HEK293 (cell line): Measurements from ENCODE around the gene PITPNM1.

Experiments
- CTCF ChIA-PET: fragments of 350-600 bp; formaldehyde crosslinking; extraction: SDS; loops from one replicate; lab custom pipeline; 2021; ENCODE audit warnings: antibody characterized with exemption; lab: Yijun Ruan, JAX
- POLR2A ChIA-PET: fragments of 300-600 bp; formaldehyde crosslinking; extraction: SDS; loops from one replicate; lab custom pipeline; 2020; ENCODE audit warnings: antibody characterized with exemption, inconsistent platforms; lab: Yijun Ruan, JAX
- H3K27ac ChIP-seq: fragments of 200-500 bp; sonication (Bioruptor generic); 2 replicates; pipeline ENCODE4 v1.5.1; 2014; ENCODE audit warnings: low read depth, low read length, control low read depth, inconsistent platforms; ENCODE audit errors: extremely low read depth
- H3K36me3 ChIP-seq, 2 experiments: fragments of 200-500 bp in 1 of 2; sonication (Bioruptor generic) in 1 of 2; 1 replicate in 1 of 2; 2 replicates in 1 of 2; pipeline ENCODE4 v1.5.1; 2014 to 2017; ENCODE audit warnings: inconsistent platforms in 2 of 2, low read length in 2 of 2; ENCODE audit not compliant: control insufficient read depth in 2 of 2, insufficient read depth in 1 of 2
- H3K4me1 ChIP-seq: fragments of 200-500 bp; sonication (Bioruptor generic); 2 replicates; pipeline ENCODE4 v1.5.1; 2014; ENCODE audit warnings: mild to moderate bottlenecking, low read length, inconsistent platforms; ENCODE audit not compliant: control insufficient read depth, insufficient read depth
- H3K4me3 ChIP-seq: 2 replicates; pipeline ENCODE4 v1.5.1; 2011; ENCODE audit warnings: low read depth, mild to moderate bottlenecking, control low read depth, low read length, moderate library complexity
- H3K9me3 ChIP-seq: fragments of 200-500 bp; sonication (Bioruptor generic); 2 replicates; pipeline ENCODE4 v1.5.1; 2014; ENCODE audit warnings: low read depth, low read length, inconsistent platforms; ENCODE audit not compliant: control insufficient read depth, insufficient read depth
- ELK4 ChIP-seq: IDR thresholded peaks from 2 replicates; pipeline ENCODE4 v1.6.1; 2011; ENCODE audit warnings: mild to moderate bottlenecking, low read depth, low read length, borderline replicate concordance
- GFI1B ChIP-seq: fragments of 450-650 bp; formaldehyde crosslinking; IDR thresholded peaks from 2 replicates; pipeline ENCODE4 v1.5.1; 2016; ENCODE audit warnings: missing biosample characterization, missing genetic modification characterization
- INSM2 ChIP-seq: fragments of 450-650 bp; formaldehyde crosslinking; IDR thresholded peaks from 2 replicates; pipeline ENCODE4 v1.5.1; 2016; ENCODE audit warnings: missing biosample characterization, missing genetic modification characterization
- SP2 ChIP-seq: fragments of 450-650 bp; formaldehyde crosslinking; IDR thresholded peaks from 2 replicates; pipeline ENCODE4 v1.5.1; 2016; ENCODE audit warnings: missing biosample characterization, missing genetic modification characterization
- ZBTB1 ChIP-seq: fragments of 450-650 bp; formaldehyde crosslinking; IDR thresholded peaks from 2 replicates; pipeline ENCODE4 v1.5.1; 2016; ENCODE audit warnings: missing biosample characterization, missing genetic modification characterization
- ZEB2 ChIP-seq: fragments of 450-650 bp; formaldehyde crosslinking; IDR thresholded peaks from 2 replicates; pipeline ENCODE4 v1.5.1; 2016; ENCODE audit warnings: missing biosample characterization, missing genetic modification characterization
- ZFP37 ChIP-seq: fragments of 450-650 bp; formaldehyde crosslinking; IDR thresholded peaks from 2 replicates; pipeline ENCODE4 v1.5.1; 2016; ENCODE audit warnings: missing biosample characterization, missing genetic modification characterization
- ZNF10 ChIP-seq: fragments of 450-650 bp; formaldehyde crosslinking; IDR thresholded peaks from 2 replicates; pipeline ENCODE4 v1.5.1; 2017; ENCODE audit warnings: missing biosample characterization, missing genetic modification characterization
- ZNF112 ChIP-seq: fragments of 450-650 bp; formaldehyde crosslinking; IDR thresholded peaks from 2 replicates; pipeline ENCODE4 v1.5.0; 2017; ENCODE audit warnings: missing biosample characterization, missing genetic modification characterization
- ZNF133 ChIP-seq: fragments of 450-650 bp; formaldehyde crosslinking; IDR thresholded peaks from 2 replicates; pipeline ENCODE4 v1.5.1; 2016; ENCODE audit warnings: missing biosample characterization, missing genetic modification characterization
- ZNF211 ChIP-seq: fragments of 450-650 bp; formaldehyde crosslinking; IDR thresholded peaks from 2 replicates; pipeline ENCODE4 v1.5.1; 2016; ENCODE audit warnings: low read depth, missing biosample characterization, missing genetic modification characterization
- ZNF23 ChIP-seq: fragments of 450-650 bp; formaldehyde crosslinking; IDR thresholded peaks from 2 replicates; pipeline ENCODE4 v1.5.1; 2016; ENCODE audit warnings: missing biosample characterization, missing genetic modification characterization, borderline replicate concordance
- ZNF366 ChIP-seq: fragments of 450-650 bp; formaldehyde crosslinking; conservative IDR thresholded peaks from 2 replicates; pipeline ENCODE4 v1.5.1; 2016; ENCODE audit warnings: missing biosample characterization, missing genetic modification characterization
- ZNF37A ChIP-seq: fragments of 450-650 bp; IDR thresholded peaks from 2 replicates; pipeline ENCODE4 v1.5.1; 2018; ENCODE audit warnings: missing biosample characterization, missing genetic modification characterization
- ZNF404 ChIP-seq: fragments of 450-650 bp; formaldehyde crosslinking; IDR thresholded peaks from 2 replicates; pipeline ENCODE4 v1.5.1; 2017; ENCODE audit warnings: missing biosample characterization, missing genetic modification characterization
- ZNF555 ChIP-seq: fragments of 450-650 bp; formaldehyde crosslinking; conservative IDR thresholded peaks from 2 replicates; pipeline ENCODE4 v1.5.1; 2017; ENCODE audit warnings: missing biosample characterization, mild to moderate bottlenecking, missing genetic modification characterization, inconsistent platforms
- ZNF623 ChIP-seq: fragments of 450-650 bp; formaldehyde crosslinking; IDR thresholded peaks from 2 replicates; pipeline ENCODE4 v1.5.1; 2016; ENCODE audit warnings: missing biosample characterization, missing genetic modification characterization
- ZNF624 ChIP-seq: fragments of 450-650 bp; formaldehyde crosslinking; IDR thresholded peaks from 2 replicates; pipeline ENCODE4 v1.5.1; 2017; ENCODE audit warnings: missing biosample characterization, missing genetic modification characterization
- ZNF670 ChIP-seq: fragments of 450-650 bp; formaldehyde crosslinking; IDR thresholded peaks from 2 replicates; pipeline ENCODE4 v1.5.1; 2016; ENCODE audit warnings: missing biosample characterization, missing genetic modification characterization, low read depth
- ZNF707 ChIP-seq: fragments of 450-650 bp; formaldehyde crosslinking; IDR thresholded peaks from 2 replicates; pipeline ENCODE4 v1.5.1; 2016; ENCODE audit warnings: missing biosample characterization, missing genetic modification characterization
- ZNF785 ChIP-seq: fragments of 450-650 bp; formaldehyde crosslinking; IDR thresholded peaks from 2 replicates; pipeline ENCODE4 v1.5.1; 2016; ENCODE audit warnings: missing biosample characterization, missing genetic modification characterization
- ZSCAN5A ChIP-seq: fragments of 450-650 bp; formaldehyde crosslinking; IDR thresholded peaks from 2 replicates; pipeline ENCODE4 v1.5.1; 2016; ENCODE audit warnings: missing biosample characterization, missing genetic modification characterization
- TF ChIP-seq, protein P1 (sequence below): fragments of 450-650 bp; formaldehyde crosslinking; IDR thresholded peaks from 2 replicates; pipeline ENCODE4 v1.5.1; 2017; ENCODE audit warnings: missing biosample characterization, missing genetic modification characterization
- TF ChIP-seq, protein P2 (sequence below): fragments of 450-650 bp; formaldehyde crosslinking; IDR thresholded peaks from 2 replicates; pipeline ENCODE4 v1.5.1; 2016; ENCODE audit warnings: missing biosample characterization, missing genetic modification characterization

Gene PITPNM1

DNA sequence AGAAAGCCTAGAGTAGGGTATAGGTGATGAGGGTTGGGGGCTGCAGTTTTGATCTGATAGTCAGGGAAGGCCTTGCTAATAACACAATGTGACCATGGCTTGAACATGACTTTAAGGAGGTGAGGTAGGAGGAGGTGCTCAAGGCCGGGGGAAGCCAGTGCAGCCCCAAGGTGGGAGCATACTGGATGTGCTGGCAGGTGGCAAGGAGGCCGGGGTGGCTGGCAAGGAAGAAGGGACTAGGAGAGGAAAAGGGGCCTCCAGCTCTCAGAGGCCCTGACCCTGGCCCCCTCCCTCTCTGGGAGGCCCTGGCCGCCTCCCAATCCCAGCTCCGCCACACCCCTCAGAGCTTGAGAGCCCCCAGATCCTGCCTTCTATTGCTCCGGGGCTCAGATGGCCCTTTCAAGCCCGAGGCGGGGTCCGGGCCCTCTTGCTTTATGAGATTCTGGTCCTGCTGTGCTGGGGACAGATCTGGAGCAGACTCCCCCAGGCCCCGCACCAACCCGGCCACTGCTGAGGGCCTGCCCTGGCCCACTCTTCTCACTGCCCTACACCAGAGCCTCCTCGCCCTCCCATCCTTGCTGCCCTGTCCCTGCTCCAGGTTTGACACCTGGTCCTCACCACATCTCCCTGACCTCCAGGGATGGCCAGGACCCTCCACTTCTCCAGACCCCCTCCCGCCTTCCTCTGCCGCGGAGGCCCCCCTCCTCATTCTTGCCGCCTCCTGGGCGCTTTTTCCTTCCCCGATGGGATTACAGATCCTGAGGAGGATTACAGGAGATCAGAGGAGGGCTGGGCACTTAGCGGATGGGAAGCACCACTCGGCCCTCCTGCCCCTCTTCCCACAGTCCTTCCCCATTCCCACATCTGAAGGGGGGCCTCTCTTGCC, 1.8 kb downstream of the PITPNM1 start:
- H3K9me3 ChIP-seq, result no peaks in the 10 kb centered on the region
- ChIA-PET POLR2A (interaction anchor here (2.2 kb wide), 1 partner anchor 102 kb away, joined by 12 read pairs; the partner anchor contains the start of gene PPP1CA), CTCF (interaction anchor here (0.6 to 0.7 kb wide), 2 partner anchors 44 to 151 kb away, joined by 3 to 4 read pairs; no protein-coding TSS in a partner anchor)
- no peak for TF ChIP-seq ZNF23
- no peak for TF ChIP-seq ZBTB1 (tag by site-specific recombination)
- peak; percentile 84 for TF ChIP-seq ZNF10
- TF ChIP-seq SP2 (tag by site-specific recombination), result no peak
- no peak for TF ChIP-seq ZNF211
- no peak for TF ChIP-seq ZFP37 (tag by site-specific recombination)
- H3K4me3 ChIP-seq, result peak overlapping the region; percentile 61
- H3K4me1 ChIP-seq, result no peaks in the 10 kb centered on the region
- H3K27ac ChIP-seq, result no peak overlapping the region
- peaks cover 0 to 48% of the 10 kb centered on the region in 2 experiments; a peak in 1 of 3 replicates for H3K36me3 ChIP-seq

- Histone ChIP-seq H3K36me3 (peaks cover 0 to 57% of the 10 kb centered on the region in 2 experiments; a peak in 1 of 3 replicates), H3K9me3 (no peaks in the 10 kb centered on the region), H3K4me1 (no peaks in the 10 kb centered on the region), H3K27ac (no peak overlapping the region), H3K4me3 (no peak overlapping the region)
- ChIA-PET POLR2A (no interaction called here), CTCF (interaction anchor here (0.6 to 0.8 kb wide), 2 partner anchors 9 to 44 kb away, joined by 3 to 4 read pairs; no protein-coding TSS in a partner anchor)
- no peak for TF ChIP-seq GFI1B (tag by site-specific recombination)
- TF ChIP-seq ZNF670 (tag by site-specific recombination), result no peak
- no peak for TF ChIP-seq ZNF624
- TF ChIP-seq ZNF555 (tag by site-specific recombination), result no peak
- TF ChIP-seq, protein P1, sequence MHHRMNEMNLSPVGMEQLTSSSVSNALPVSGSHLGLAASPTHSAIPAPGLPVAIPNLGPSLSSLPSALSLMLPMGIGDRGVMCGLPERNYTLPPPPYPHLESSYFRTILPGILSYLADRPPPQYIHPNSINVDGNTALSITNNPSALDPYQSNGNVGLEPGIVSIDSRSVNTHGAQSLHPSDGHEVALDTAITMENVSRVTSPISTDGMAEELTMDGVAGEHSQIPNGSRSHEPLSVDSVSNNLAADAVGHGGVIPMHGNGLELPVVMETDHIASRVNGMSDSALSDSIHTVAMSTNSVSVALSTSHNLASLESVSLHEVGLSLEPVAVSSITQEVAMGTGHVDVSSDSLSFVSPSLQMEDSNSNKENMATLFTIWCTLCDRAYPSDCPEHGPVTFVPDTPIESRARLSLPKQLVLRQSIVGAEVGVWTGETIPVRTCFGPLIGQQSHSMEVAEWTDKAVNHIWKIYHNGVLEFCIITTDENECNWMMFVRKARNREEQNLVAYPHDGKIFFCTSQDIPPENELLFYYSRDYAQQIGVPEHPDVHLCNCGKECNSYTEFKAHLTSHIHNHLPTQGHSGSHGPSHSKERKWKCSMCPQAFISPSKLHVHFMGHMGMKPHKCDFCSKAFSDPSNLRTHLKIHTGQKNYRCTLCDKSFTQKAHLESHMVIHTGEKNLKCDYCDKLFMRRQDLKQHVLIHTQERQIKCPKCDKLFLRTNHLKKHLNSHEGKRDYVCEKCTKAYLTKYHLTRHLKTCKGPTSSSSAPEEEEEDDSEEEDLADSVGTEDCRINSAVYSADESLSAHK (tag by site-specific recombination), result no peak
- TF ChIP-seq ZNF404, result no peak
- TF ChIP-seq ZNF133 (tag by site-specific recombination), result no peak
- no peak for TF ChIP-seq ZNF366 (tag by site-specific recombination)
- TF ChIP-seq ZNF623 (tag by site-specific recombination), result no peak
- TF ChIP-seq ZNF785 (tag by site-specific recombination), result no peak
- no peak for TF ChIP-seq ZNF37A (tag by site-specific recombination)
- no peak for TF ChIP-seq ZNF112 (tag by site-specific recombination)
- no peak for TF ChIP-seq ELK4
- TF ChIP-seq INSM2 (tag by site-specific recombination), result no peak
- TF ChIP-seq, protein P2, sequence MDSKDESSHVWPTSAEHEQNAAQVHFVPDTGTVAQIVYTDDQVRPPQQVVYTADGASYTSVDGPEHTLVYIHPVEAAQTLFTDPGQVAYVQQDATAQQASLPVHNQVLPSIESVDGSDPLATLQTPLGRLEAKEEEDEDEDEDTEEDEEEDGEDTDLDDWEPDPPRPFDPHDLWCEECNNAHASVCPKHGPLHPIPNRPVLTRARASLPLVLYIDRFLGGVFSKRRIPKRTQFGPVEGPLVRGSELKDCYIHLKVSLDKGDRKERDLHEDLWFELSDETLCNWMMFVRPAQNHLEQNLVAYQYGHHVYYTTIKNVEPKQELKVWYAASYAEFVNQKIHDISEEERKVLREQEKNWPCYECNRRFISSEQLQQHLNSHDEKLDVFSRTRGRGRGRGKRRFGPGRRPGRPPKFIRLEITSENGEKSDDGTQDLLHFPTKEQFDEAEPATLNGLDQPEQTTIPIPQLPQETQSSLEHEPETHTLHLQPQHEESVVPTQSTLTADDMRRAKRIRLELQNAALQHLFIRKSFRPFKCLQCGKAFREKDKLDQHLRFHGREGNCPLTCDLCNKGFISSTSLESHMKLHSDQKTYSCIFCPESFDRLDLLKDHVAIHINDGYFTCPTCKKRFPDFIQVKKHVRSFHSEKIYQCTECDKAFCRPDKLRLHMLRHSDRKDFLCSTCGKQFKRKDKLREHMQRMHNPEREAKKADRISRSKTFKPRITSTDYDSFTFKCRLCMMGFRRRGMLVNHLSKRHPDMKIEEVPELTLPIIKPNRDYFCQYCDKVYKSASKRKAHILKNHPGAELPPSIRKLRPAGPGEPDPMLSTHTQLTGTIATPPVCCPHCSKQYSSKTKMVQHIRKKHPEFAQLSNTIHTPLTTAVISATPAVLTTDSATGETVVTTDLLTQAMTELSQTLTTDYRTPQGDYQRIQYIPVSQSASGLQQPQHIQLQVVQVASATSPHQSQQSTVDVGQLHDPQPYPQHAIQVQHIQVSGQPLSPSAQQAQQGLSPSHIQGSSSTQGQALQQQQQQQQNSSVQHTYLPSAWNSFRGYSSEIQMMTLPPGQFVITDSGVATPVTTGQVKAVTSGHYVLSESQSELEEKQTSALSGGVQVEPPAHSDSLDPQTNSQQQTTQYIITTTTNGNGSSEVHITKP, result no peak
- no peak for TF ChIP-seq ZSCAN5A
- no peak for TF ChIP-seq ZEB2
- TF ChIP-seq ZNF707 (tag by site-specific recombination), result no peak
Observed at GRCh38 chr11:67502328-67502979, 2.7 kb downstream of the PITPNM1 start.
